Right cardiac atrium (tissue), 5 donors: Measurements from ENCODE around the gene PPA1. TPM values are rescaled to one million over a fixed set of nuclear protein-coding genes. Genes with fewer than 3 reads are reported as not detected.
A peak's percentile ranks its signal among the peaks of the same experiment; 100 is the strongest.
"Not testable (repeated sequence)": the region's sequence is repeated elsewhere in the genome, so short reads cannot be mapped to it uniquely, and the experiment has no call there.

ENCODE experiments used
- ATAC-seq, 2 donors: fragments of 200-7000 bp; cut with Tn5 transposase; one replicate each; pipeline versions ENCODE4 v1.8.0 to v1.9.1; 2020; ENCODE audit warnings: moderate library complexity in 2 of 2, mild to moderate bottlenecking in 1 of 2
- DNase-seq, 3 donors: peaks; one replicate each; pipeline ENCODE4 v3.0.0-alpha.2; 2020
- H3K27ac ChIP-seq: one replicate; pipeline ENCODE4 v1.5.1; 2013; ENCODE audit warnings: mild to moderate bottlenecking, low read length, control low read depth, moderate library complexity
- H3K27me3 ChIP-seq: one replicate; pipeline ENCODE4 v1.6.1; 2013; ENCODE audit not compliant: control insufficient read depth, insufficient read depth
- H3K4me1 ChIP-seq: one replicate; pipeline ENCODE4 v1.6.1; 2013; ENCODE audit warnings: low read length; ENCODE audit not compliant: control insufficient read depth, insufficient read depth
- H3K4me3 ChIP-seq: one replicate; pipeline ENCODE4 v1.5.1; 2013; ENCODE audit warnings: low read length, control low read depth
- H3K9me3 ChIP-seq: one replicate; pipeline ENCODE4 v1.6.1; 2013; ENCODE audit warnings: low read length; ENCODE audit not compliant: control insufficient read depth
- WGBS: extraction: QIAGEN DNeasy Blood & Tissue Kit; methylation state at CpG from one replicate; pipeline ENCODE4 v1.1.7; 2013; 5-methylcytosine and 5-hydroxymethylcytosine counted together
- intact Hi-C, 4 donors: fragments of 100-400 bp; cut with DNase I; formaldehyde crosslinking; loops; one replicate each; pipeline versions ENCODE4 v1.11.0 to v1.14.0; 2022 to 2023
- polyA plus RNA-seq: library from polyadenylated mRNA; stranded (reverse); fragments of 200-250 nt; gene quantifications from one replicate; pipeline ENCODE4 v1.2.3, GENCODE V29; 2013
- total RNA-seq, 4 donors: library from RNA; stranded (reverse); fragmentation: NEBNext Ultra II Directional; extraction: Animal tissue kit (Norgen Biotek cat#: 25700); gene quantifications; one replicate each; pipeline ENCODE4 v1.2.1, GENCODE V29; 2021
- donor health status: healthy with polysubstance abuse.
- donor health status: DM: no; HTN: yes; CAD: no.
- donor health status: DM: no; HTN: no; CAD: no.
- donor health status: DM: no; HTN: yes; CAD: no; lungs with severe emphysema.
- donor health status: DM: yes; HTN: yes; CAD: no.

Gene PPA1
- total and polyA plus RNA-seq, 5 donors: 40.7 to 99.2 (median 68.8) TPM

- no peak for DNase-seq
- no peaks in the 10 kb centered on the region for H3K27me3 ChIP-seq
- no peaks in the 10 kb centered on the region for H3K4me1 ChIP-seq
- no peak overlapping the region for H3K27ac ChIP-seq
- intact Hi-C loops: no loop called here
- 76% methylated on average over 4 of the region's 4 CpGs for WGBS
- no peaks in the 10 kb centered on the region for H3K9me3 ChIP-seq
- no peak overlapping the region for H3K4me3 ChIP-seq
- no peak for ATAC-seq
These were observed 35.1 kb upstream of the PPA1 start for GRCh38 chr10:70268376-70268775.

GRCh38 chr10:70267161-70267933 lies 34.1 kb upstream of the PPA1 start:
- no peaks in the 10 kb centered on the region for H3K4me1 ChIP-seq
- intact Hi-C loops: no loop called here
- no peaks in the 10 kb centered on the region for H3K27me3 ChIP-seq
- DNase-seq (peak in 1 of 3 donors; percentile 24), ATAC-seq (peak in 1 of 2 donors; percentile 54)
- H3K9me3 ChIP-seq: no peaks in the 10 kb centered on the region
- H3K4me3 ChIP-seq: no peak overlapping the region
- H3K27ac ChIP-seq: no peak overlapping the region
- WGBS: 57% methylated on average over 9 of the region's 9 CpGs

- intact Hi-C loops: no loop called here
- no peak for ATAC-seq
- no peak overlapping the region for H3K4me3 ChIP-seq
- no peak overlapping the region for H3K27ac ChIP-seq
- WGBS: 48% methylated on average over 1 of the region's 1 CpG
- H3K27me3 ChIP-seq: no peaks in the 10 kb centered on the region
- H3K4me1 ChIP-seq: no peaks in the 10 kb centered on the region
- DNase-seq: no peak
- no peaks in the 10 kb centered on the region for H3K9me3 ChIP-seq
These were observed 33.5 kb upstream of the PPA1 start for GRCh38 chr10:70266701-70267100.

GRCh38 chr10:70266056-70266455 lies 32.8 kb upstream of the PPA1 start:
- Histone ChIP-seq H3K27ac (no peak overlapping the region), H3K9me3 (no peaks in the 10 kb centered on the region), H3K27me3 (no peaks in the 10 kb centered on the region), H3K4me3 (no peak overlapping the region), H3K4me1 (no peaks in the 10 kb centered on the region)
- DNase-seq (no peak), ATAC-seq (no peak)
- intact Hi-C loops: no loop called here
- WGBS: 94% methylated on average over 7 of the region's 7 CpGs

- Histone ChIP-seq H3K9me3 (no peaks in the 10 kb centered on the region), H3K4me1 (no peaks in the 10 kb centered on the region), H3K27ac (no peak overlapping the region), H3K27me3 (no peaks in the 10 kb centered on the region), H3K4me3 (no peak overlapping the region)
- DNase-seq (no peak), ATAC-seq (peak in 1 of 2 donors; percentile 40)
- intact Hi-C loops: no loop called here
- WGBS: 47% methylated on average over 10 of the region's 10 CpGs
These were observed 31.9 kb upstream of the PPA1 start for GRCh38 chr10:70265032-70265689.

GRCh38 chr10:70260734-70261133 lies 27.5 kb upstream of the PPA1 start:
- WGBS: 84% methylated on average over 3 of the region's 3 CpGs
- DNase-seq: no peak
- no peaks in the 10 kb centered on the region for H3K9me3 ChIP-seq
- intact Hi-C loops: no loop called here
- H3K4me1 ChIP-seq: peaks cover under 1% of the 10 kb centered on the region
- ATAC-seq: no peak
- H3K27me3 ChIP-seq: no peaks in the 10 kb centered on the region
- no peak overlapping the region for H3K4me3 ChIP-seq
- H3K27ac ChIP-seq: no peak overlapping the region

- Histone ChIP-seq H3K4me3 (no peak overlapping the region), H3K27ac (no peak overlapping the region), H3K27me3 (no peaks in the 10 kb centered on the region), H3K4me1 (peaks cover 4% of the 10 kb centered on the region), H3K9me3 (no peaks in the 10 kb centered on the region)
- ATAC-seq: no peak
- WGBS: 62% methylated on average over 1 of the region's 1 CpG
- no peak for DNase-seq
- intact Hi-C loops: no loop called here
These were observed 27.0 kb upstream of the PPA1 start for GRCh38 chr10:70260259-70260658.

GRCh38 chr10:70258216-70258615 lies 25.0 kb upstream of the PPA1 start:
- Histone ChIP-seq H3K4me3 (no peak overlapping the region), H3K9me3 (no peaks in the 10 kb centered on the region), H3K27me3 (no peaks in the 10 kb centered on the region), H3K27ac (no peak overlapping the region), H3K4me1 (peaks cover 4% of the 10 kb centered on the region)
- no peak for DNase-seq
- 62% methylated on average over 1 of the region's 1 CpG for WGBS
- intact Hi-C loops: no loop called here
- ATAC-seq: no peak

GRCh38 chr10:70257816-70258215 lies 24.6 kb upstream of the PPA1 start:
- H3K27me3 ChIP-seq, ATAC-seq, H3K4me1 ChIP-seq, H3K9me3 ChIP-seq, intact Hi-C loops, H3K4me3 ChIP-seq, DNase-seq, H3K27ac ChIP-seq: not testable (repeated sequence)
- 84% methylated on average over 8 of the region's 8 CpGs for WGBS

GRCh38 chr10:70256463-70256862 lies 23.2 kb upstream of the PPA1 start:
- WGBS: 87% methylated on average over 2 of the region's 2 CpGs
- intact Hi-C loops: no loop called here
- Histone ChIP-seq H3K9me3 (no peaks in the 10 kb centered on the region), H3K4me1 (peaks cover 4% of the 10 kb centered on the region), H3K4me3 (no peak overlapping the region), H3K27ac (no peak overlapping the region), H3K27me3 (no peaks in the 10 kb centered on the region)
- no peak for ATAC-seq
- DNase-seq: no peak

GRCh38 chr10:70255329-70256299 lies 22.4 kb upstream of the PPA1 start:
- WGBS: 15% methylated on average over 73 of the region's 73 CpGs
- Histone ChIP-seq H3K4me1 (peaks cover 4% of the 10 kb centered on the region), H3K9me3 (no peaks in the 10 kb centered on the region), H3K27ac (no peak overlapping the region), H3K27me3 (no peaks in the 10 kb centered on the region), H3K4me3 (no peak overlapping the region)
- intact Hi-C loops: no loop called here
- peak; percentile 42 to 44 for ATAC-seq
- peak in 1 of 3 donors; percentile 57 for DNase-seq
